ENCODE measurements around the gene ZNF836.
A peak's percentile ranks its signal among the peaks of the same experiment; 100 is the strongest.
"Not testable (repeated sequence)": the region's sequence is repeated elsewhere in the genome, so short reads cannot be mapped to it uniquely, and the experiment has no call there.

Gene ZNF836

GRCh38 chr19:52171321-52172169 lies at the start of gene ZNF836:
ZNF836 (minus strand) TSS chr19:52171621; CDS start chr19:52168072, 3,549 bp downstream.
- DNase-seq: no peak

GRCh38 chr19:52221031-52221430 lies 49.6 kb upstream of the ZNF836 start:
- DNase-seq: no peak

- no peak for DNase-seq
Measured at GRCh38 chr19:52219611-52220010, 48.2 kb upstream of the ZNF836 start.

- no peak for DNase-seq
Measured at GRCh38 chr19:52217576-52217975, 46.2 kb upstream of the ZNF836 start.

- no peak for DNase-seq
Measured at GRCh38 chr19:52216401-52216800, 45.0 kb upstream of the ZNF836 start.

- DNase-seq: no peak
Measured at GRCh38 chr19:52214241-52214640, 42.8 kb upstream of the ZNF836 start.

GRCh38 chr19:52212572-52213255 lies 41.3 kb upstream of the ZNF836 start:
- no peak for DNase-seq

GRCh38 chr19:52211926-52212571 lies 40.6 kb upstream of the ZNF836 start:
- no peak for DNase-seq

- no peak for DNase-seq
Measured at GRCh38 chr19:52211203-52211602, 39.8 kb upstream of the ZNF836 start.

- DNase-seq: no peak
Measured at GRCh38 chr19:52206481-52206880, 35.1 kb upstream of the ZNF836 start.

- not testable (repeated sequence) for DNase-seq
Measured at GRCh38 chr19:52200755-52201391, 29.5 kb upstream of the ZNF836 start.

- DNase-seq: no peak
Measured at GRCh38 chr19:52200044-52200443, 28.6 kb upstream of the ZNF836 start.

GRCh38 chr19:52198678-52199077 lies 27.3 kb upstream of the ZNF836 start:
- no peak for DNase-seq

GRCh38 chr19:52197964-52198363 lies 26.5 kb upstream of the ZNF836 start:
- no peak for DNase-seq

GRCh38 chr19:52196256-52196967 lies 25.0 kb upstream of the ZNF836 start:
- no peak for DNase-seq

- no peak for DNase-seq
Measured at GRCh38 chr19:52191951-52192350, 20.5 kb upstream of the ZNF836 start.

- DNase-seq: no peak
Measured at GRCh38 chr19:52191389-52191788, 20.0 kb upstream of the ZNF836 start.

- no peak for DNase-seq
Measured at GRCh38 chr19:52190487-52191293, 19.3 kb upstream of the ZNF836 start.

GRCh38 chr19:52189735-52190486 lies 18.5 kb upstream of the ZNF836 start, which contains the start of gene PPP2R1A:
PPP2R1A (plus strand) TSS chr19:52190052; CDS start chr19:52190097, 45 bp downstream.
- peak; percentile 100 for DNase-seq

GRCh38 chr19:52188822-52189734 lies 17.7 kb upstream of the ZNF836 start:
- peak; percentile 79 for DNase-seq

Measured in NCI-H1694 treated with DMSO at 0.1 percent for 48 hours (cell line).